HCT116 (cell line): ENCODE data around the gene DHODH. TPM values are rescaled to one million over a fixed set of nuclear protein-coding genes. Genes with fewer than 3 reads are reported as not detected.

Source experiments
- ATAC-seq: fragments of 200-7000 bp; cut with Tn5 transposase; 2 replicates; pipeline ENCODE4 v1.9.1; 2020; ENCODE audit warnings: mild to moderate bottlenecking, moderate library complexity
- BruUV-seq: library from RNA; stranded (reverse); fragments of 400-500 nt; replicated peaks from 2 replicates; lab custom pipeline; 2021; lab: Mats Ljungman, UMichigan
- CTCF ChIA-PET: fragments of 300-600 bp; sonication (Branson Sonifier 250); formaldehyde crosslinking; loops from one replicate; lab custom pipeline; 2021; ENCODE audit warnings: antibody characterized with exemption; lab: Charles Lee
- POLR2A ChIA-PET: fragments of 300-600, 350-600 bp; sonication (Branson Sonifier 250); formaldehyde crosslinking; loops from one replicate; lab custom pipeline; 2021; ENCODE audit warnings: antibody characterized with exemption; lab: Charles Lee
- RAD21 ChIA-PET, 2 experiments: fragments of 300-600 bp; sonication (Branson Sonifier 250); formaldehyde crosslinking; loops; one replicate each; lab custom pipeline; 2023; ENCODE audit warnings: low total read pairs in 2 of 2; ENCODE audit not compliant: uncharacterized antibody in 2 of 2, unreplicated experiment in 2 of 2, low non-redundant PET in 1 of 2; lab: Charles Lee
- DNase-seq: peaks from one replicate; pipeline ENCODE4 v3.0.0-alpha.2; 2010; ENCODE audit warnings: low read depth, low spot score
- H2AFZ ChIP-seq: fragments of 200-600 bp; shearing (Covaris generic), sonication (generic); 2 replicates; pipeline ENCODE4 v1.6.1; 2017; ENCODE audit warnings: low read depth, mixed run types, mixed read lengths, antibody characterized with exemption, low read length; ENCODE audit not compliant: poor library complexity, severe bottlenecking
- H3K27ac ChIP-seq: 2 replicates; pipeline ENCODE4 v1.5.1; 2012; ENCODE audit warnings: low read depth, low read length
- H3K27me3 ChIP-seq: fragments of 200-600 bp; sonication (generic); 2 replicates; pipeline ENCODE4 v1.6.1; 2016; ENCODE audit warnings: mixed run types, low read length, mixed read lengths; ENCODE audit not compliant: insufficient read depth
- H3K36me3 ChIP-seq, 2 experiments: fragments of 200-500 bp in 1 of 2; fragments of 200-600 bp in 1 of 2; sonication (Bioruptor generic) in 1 of 2; sonication (generic) in 1 of 2; 2 replicates each; pipeline versions ENCODE4 v1.5.1 to v1.6.1; 2014 to 2016; ENCODE audit warnings: low read length in 2 of 2, inconsistent platforms in 1 of 2, mixed read lengths in 1 of 2, mixed run types in 1 of 2; ENCODE audit not compliant: insufficient read depth in 2 of 2, control insufficient read depth in 1 of 2
- H3K4me1 ChIP-seq, 2 experiments: fragments of 200-600 bp in 1 of 2; sonication (generic) in 1 of 2; 2 replicates each; pipeline versions ENCODE4 v1.5.1 to v1.6.1; 2012 to 2017; ENCODE audit warnings: low read length in 2 of 2, inconsistent platforms in 1 of 2, mild to moderate bottlenecking in 1 of 2, mixed read lengths in 1 of 2, mixed run types in 1 of 2, moderate library complexity in 1 of 2; ENCODE audit not compliant: insufficient read depth in 2 of 2, control insufficient read depth in 1 of 2
- H3K4me2 ChIP-seq: fragments of 200-600 bp; sonication (generic); 2 replicates; pipeline ENCODE4 v1.6.1; 2017; ENCODE audit warnings: mixed run types, low read length, mixed read lengths
- H3K4me3 ChIP-seq, 2 experiments: fragments of 200-600 bp in 1 of 2; sonication (generic) in 1 of 2; replicated peaks in 1 of 2; 2 replicates each; pipeline ENCODE4 v1.5.1; 2011 to 2016; ENCODE audit warnings: low read length in 2 of 2, control low read depth in 1 of 2, low read depth in 1 of 2, mild to moderate bottlenecking in 1 of 2, mixed read lengths in 1 of 2, mixed run types in 1 of 2
- H3K79me2 ChIP-seq: fragments of 200-600 bp; sonication (generic); 2 replicates; pipeline ENCODE4 v1.6.1; 2017; ENCODE audit warnings: mild to moderate bottlenecking, mixed run types, low read length, moderate library complexity, mixed read lengths; ENCODE audit not compliant: insufficient read depth
- H3K9ac ChIP-seq: fragments of 200-600 bp; sonication (generic); 2 replicates; pipeline ENCODE4 v1.6.1; 2016; ENCODE audit warnings: low read length, mixed read lengths
- H3K9me2 ChIP-seq: fragments of 200-600 bp; sonication (generic), shearing (Covaris generic); 2 replicates; pipeline ENCODE4 v1.6.1; 2017; ENCODE audit warnings: mixed run types, mild to moderate bottlenecking, moderate library complexity; ENCODE audit not compliant: insufficient read depth
- H3K9me3 ChIP-seq, 2 experiments: fragments of 200-500 bp in 1 of 2; fragments of 200-600 bp in 1 of 2; sonication (Bioruptor generic) in 1 of 2; sonication (generic) in 1 of 2; 2 replicates each; pipeline ENCODE4 v1.6.1; 2014 to 2017; ENCODE audit warnings: low read length in 2 of 2, mixed read lengths in 2 of 2, inconsistent platforms in 1 of 2, low read depth in 1 of 2, mild to moderate bottlenecking in 1 of 2, mixed run types in 1 of 2, moderate library complexity in 1 of 2; ENCODE audit not compliant: control insufficient read depth in 1 of 2, insufficient read depth in 1 of 2
- H4K20me1 ChIP-seq: fragments of 200-600 bp; sonication (generic), shearing (Covaris generic); 2 replicates; pipeline ENCODE4 v1.6.1; 2017; ENCODE audit warnings: mixed run types, mild to moderate bottlenecking, moderate library complexity; ENCODE audit not compliant: insufficient read depth
- EZH2phosphoT487 ChIP-seq: fragments of 200-600 bp; IDR thresholded peaks from 2 replicates; pipeline ENCODE4 v1.6.1; 2018; ENCODE audit warnings: antibody characterized with exemption, borderline replicate concordance
- FOSL1 ChIP-seq: IDR thresholded peaks from 2 replicates; pipeline ENCODE4 v1.6.1; 2012; ENCODE audit warnings: low read depth
- MAX ChIP-seq: IDR thresholded peaks from 2 replicates; pipeline ENCODE4 v1.6.1; 2012
- POLR2AphosphoS5 ChIP-seq: IDR thresholded peaks from 2 replicates; pipeline ENCODE4 v1.6.1; 2011; ENCODE audit warnings: mild to moderate bottlenecking, low read depth, low read length, moderate library complexity
- RAD21 ChIP-seq: IDR thresholded peaks from 2 replicates; pipeline ENCODE4 v1.6.1; 2012; ENCODE audit warnings: low read depth, mild to moderate bottlenecking
- REST ChIP-seq: IDR thresholded peaks from 2 replicates; pipeline ENCODE4 v1.6.1; 2012; ENCODE audit warnings: low read depth
- SIN3A ChIP-seq: IDR thresholded peaks from 2 replicates; pipeline ENCODE4 v1.6.1; 2012; ENCODE audit warnings: low read depth
- ZNF274 ChIP-seq: fragments of 200-500 bp; sonication (Bioruptor generic); IDR thresholded peaks from 2 replicates; pipeline ENCODE4 v1.6.1; 2014; ENCODE audit warnings: mild to moderate bottlenecking, low read depth, low read length, inconsistent platforms
- intact Hi-C: fragments of 100-400 bp; cut with micrococcal nuclease; formaldehyde crosslinking; loops from 2 replicates; pipeline ENCODE4 v1.10.0; 2022
- total RNA-seq: library from RNA; stranded (reverse); gene quantifications from one replicate; pipeline ENCODE4 v1.2.1, GENCODE V29; 2021; ENCODE audit not compliant: unreplicated experiment

The DHODH gene
- total RNA-seq, 1 experiment from 2014 or later = 22.1 TPM

GRCh38 chr16:71973001-71973400, 35.5 kb upstream of the DHODH start:
- DNase-seq = no peak
- no peak overlapping the region for H3K27ac ChIP-seq
- BruUV-seq = no TSS peak
- no peaks in the 10 kb centered on the region for H3K79me2 ChIP-seq
- no peaks in the 10 kb centered on the region for H3K27me3 ChIP-seq
- H3K9ac ChIP-seq = no peak overlapping the region
- no peak overlapping the region for H2AFZ ChIP-seq
- H4K20me1 ChIP-seq = no peaks in the 10 kb centered on the region
- H3K4me3 ChIP-seq = no peak overlapping the region
- ChIA-PET CTCF (interaction anchor here (2.8 kb wide), 1 partner anchor 12 kb away, joined by 16 read pairs; no protein-coding TSS in a partner anchor), POLR2A (no interaction called here), RAD21 (no interaction called here)
- H3K9me2 ChIP-seq = no peaks in the 10 kb centered on the region
- no peak for ATAC-seq
- no peaks in the 10 kb centered on the region for H3K9me3 ChIP-seq
- no peaks in the 10 kb centered on the region for H3K36me3 ChIP-seq
- no peaks in the 10 kb centered on the region for H3K4me1 ChIP-seq
- intact Hi-C loops = no loop called here
- TF ChIP-seq RAD21 = no peak
- TF ChIP-seq REST = no peak
- TF ChIP-seq POLR2AphosphoS5 = no peak
- TF ChIP-seq EZH2phosphoT487 = no peak
- no peak for TF ChIP-seq FOSL1
- no peak for TF ChIP-seq MAX
- TF ChIP-seq ZNF274 = no peak
- TF ChIP-seq SIN3A = no peak
- TF ChIP-seq, all 23 proteins: peak for 0
- H3K4me2 ChIP-seq = no peak overlapping the region
